DND-41 (cell line): ENCODE measurements around the gene KCTD6.

Experiments used
- EZH2 ChIP-seq: IDR thresholded peaks from 3 replicates; pipeline ENCODE4 v1.6.1; 2012; ENCODE audit warnings: borderline replicate concordance, low read depth, mild to moderate bottlenecking, moderate library complexity, low read length, inconsistent platforms; ENCODE audit not compliant: severe bottlenecking
- TF ChIP-seq, protein P1 (sequence below): IDR thresholded peaks from 2 replicates; pipeline ENCODE4 v1.5.1; 2012; ENCODE audit warnings: borderline replicate concordance, low read length, moderate library complexity, mild to moderate bottlenecking; ENCODE audit not compliant: poor library complexity, severe bottlenecking; ENCODE audit errors: extremely low read depth

- TF ChIP-seq, protein P1, sequence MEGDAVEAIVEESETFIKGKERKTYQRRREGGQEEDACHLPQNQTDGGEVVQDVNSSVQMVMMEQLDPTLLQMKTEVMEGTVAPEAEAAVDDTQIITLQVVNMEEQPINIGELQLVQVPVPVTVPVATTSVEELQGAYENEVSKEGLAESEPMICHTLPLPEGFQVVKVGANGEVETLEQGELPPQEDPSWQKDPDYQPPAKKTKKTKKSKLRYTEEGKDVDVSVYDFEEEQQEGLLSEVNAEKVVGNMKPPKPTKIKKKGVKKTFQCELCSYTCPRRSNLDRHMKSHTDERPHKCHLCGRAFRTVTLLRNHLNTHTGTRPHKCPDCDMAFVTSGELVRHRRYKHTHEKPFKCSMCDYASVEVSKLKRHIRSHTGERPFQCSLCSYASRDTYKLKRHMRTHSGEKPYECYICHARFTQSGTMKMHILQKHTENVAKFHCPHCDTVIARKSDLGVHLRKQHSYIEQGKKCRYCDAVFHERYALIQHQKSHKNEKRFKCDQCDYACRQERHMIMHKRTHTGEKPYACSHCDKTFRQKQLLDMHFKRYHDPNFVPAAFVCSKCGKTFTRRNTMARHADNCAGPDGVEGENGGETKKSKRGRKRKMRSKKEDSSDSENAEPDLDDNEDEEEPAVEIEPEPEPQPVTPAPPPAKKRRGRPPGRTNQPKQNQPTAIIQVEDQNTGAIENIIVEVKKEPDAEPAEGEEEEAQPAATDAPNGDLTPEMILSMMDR, result no peak
- no peak for TF ChIP-seq EZH2
Measured at GRCh38 chr3:58508437-58508836, 16.5 kb downstream of the KCTD6 start.
